IPS-NIHi7 (cell line): ENCODE data around the gene RBM20.

Source experiments
- DNase-seq: peaks from one replicate; pipeline ENCODE4 v3.0.0; 2012; ENCODE audit warnings: mixed read lengths; ENCODE audit errors: extremely low spot score

Gene RBM20

DNA sequence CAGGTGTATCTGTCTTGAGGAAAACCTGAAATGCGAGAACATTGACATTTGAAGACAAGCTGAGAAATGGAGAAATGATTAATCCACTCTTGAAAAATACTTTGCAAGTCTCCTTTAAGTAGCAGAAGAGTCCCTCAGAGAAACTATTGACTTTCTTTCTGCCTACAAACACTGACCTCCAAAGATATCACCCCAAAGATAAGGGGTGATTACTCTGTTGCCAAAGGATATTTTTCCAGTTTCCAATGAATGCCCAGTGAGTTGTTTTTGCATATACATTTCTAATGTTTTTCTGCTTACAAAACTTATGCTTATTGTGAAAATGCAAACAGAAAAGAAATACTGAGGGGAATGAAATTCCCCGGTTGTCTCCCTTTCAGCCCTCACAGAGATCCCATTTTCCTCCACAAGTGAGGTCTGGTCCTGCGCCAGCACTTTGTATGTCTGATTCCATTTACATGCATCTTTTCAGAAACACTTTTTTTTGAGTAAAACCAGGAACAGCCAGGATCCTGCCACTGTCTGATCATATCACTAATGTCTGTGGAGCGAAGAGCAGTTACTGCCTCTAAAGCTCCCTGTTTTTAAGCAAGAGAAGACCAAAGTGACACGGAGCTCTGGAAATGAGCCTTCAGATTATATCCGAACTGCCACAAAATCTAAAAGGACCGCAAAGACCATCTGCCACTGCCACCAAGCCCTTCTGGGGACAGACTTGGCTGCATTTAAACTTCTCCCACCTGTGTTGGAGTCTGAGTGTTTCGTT, 144.7 kb downstream of the RBM20 start:
- no peak for DNase-seq

- no peak for DNase-seq
These were observed 145.7 kb downstream of the RBM20 start for GRCh38 chr10:110789604-110790433.

DNA sequence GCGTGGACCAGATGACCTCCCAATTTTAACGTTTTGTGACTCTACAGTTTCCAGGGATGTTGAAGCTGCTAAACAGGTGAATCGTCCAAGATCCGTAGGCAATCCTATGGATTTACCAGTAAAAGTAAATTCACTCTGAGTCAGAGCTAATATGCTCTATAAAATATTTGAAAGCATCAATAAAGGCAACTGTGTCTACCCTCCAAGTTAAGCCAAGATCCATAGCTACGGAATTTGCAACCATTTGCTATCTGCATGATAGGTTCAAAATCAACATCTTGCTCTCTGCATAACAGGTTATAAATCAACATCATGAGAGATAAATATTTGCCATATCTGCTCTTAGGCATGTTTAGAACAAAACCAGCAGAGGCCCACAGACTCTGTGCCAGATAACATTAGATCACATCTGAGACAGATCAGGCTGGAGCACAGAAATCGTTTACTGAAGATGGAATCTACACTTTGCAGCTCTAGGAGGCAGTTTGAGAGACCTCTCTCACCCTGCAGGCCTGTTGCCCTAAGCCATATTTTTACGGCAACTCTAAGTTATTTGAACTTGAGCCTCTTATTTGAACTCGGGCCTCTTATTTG, 146.9 kb downstream of the RBM20 start:
- no peak for DNase-seq

DNA sequence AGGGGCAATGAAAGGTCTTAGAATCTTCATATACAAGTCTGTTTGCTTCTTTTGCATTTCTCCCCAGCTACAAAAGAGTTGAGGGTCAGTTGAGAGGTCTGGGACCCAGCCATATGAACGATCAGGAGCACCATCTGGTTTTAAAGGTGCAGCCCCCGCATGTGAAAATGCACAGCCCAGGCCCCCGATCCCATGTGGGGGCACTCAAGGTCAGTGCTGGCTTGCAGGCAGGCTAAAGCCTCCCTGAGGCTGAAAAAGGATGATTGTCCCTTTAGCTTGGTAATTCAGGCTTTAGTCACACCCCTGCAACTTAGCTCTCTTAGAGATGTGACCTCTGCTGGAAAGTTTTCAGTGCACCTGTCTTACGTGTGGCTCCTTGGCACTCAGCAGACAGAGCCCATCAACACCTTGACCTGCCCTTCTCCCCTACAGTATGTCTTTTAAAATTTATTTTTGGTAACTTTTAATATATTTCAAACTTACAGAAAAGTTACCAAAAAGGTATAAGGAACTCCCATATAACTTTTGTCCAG, 147.5 kb downstream of the RBM20 start:
- no peak for DNase-seq

DNA sequence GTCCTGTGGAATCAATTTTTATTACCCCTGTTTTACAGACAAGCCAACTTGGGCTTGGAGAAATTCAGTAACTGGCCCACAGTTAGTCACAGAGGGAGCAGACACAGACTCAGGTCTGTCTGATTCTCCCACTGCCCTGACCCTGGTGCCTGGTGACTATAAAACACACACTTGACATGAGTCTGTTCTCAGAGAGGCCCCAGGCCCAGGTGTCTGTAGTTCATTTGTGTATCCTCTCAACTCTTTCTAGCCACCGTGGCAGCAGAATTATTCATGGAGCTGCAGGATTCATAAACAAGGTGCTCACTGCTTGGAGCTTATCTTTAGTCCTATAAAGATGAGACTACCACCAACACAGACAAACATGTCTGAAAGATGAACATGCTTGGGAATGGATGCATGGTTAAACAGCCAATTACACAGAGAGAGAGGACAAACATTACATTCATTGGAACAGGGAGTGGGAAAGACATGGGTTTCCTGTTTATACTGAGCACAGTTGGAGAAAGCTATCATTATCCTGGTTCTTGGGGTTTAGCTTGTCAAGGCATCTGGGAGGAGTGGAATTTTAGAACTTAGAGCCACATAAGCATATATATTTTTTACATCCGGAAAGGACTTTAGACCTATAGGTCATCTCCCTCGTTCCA, 148.5 kb downstream of the RBM20 start:
- DNase-seq = no peak

DNA sequence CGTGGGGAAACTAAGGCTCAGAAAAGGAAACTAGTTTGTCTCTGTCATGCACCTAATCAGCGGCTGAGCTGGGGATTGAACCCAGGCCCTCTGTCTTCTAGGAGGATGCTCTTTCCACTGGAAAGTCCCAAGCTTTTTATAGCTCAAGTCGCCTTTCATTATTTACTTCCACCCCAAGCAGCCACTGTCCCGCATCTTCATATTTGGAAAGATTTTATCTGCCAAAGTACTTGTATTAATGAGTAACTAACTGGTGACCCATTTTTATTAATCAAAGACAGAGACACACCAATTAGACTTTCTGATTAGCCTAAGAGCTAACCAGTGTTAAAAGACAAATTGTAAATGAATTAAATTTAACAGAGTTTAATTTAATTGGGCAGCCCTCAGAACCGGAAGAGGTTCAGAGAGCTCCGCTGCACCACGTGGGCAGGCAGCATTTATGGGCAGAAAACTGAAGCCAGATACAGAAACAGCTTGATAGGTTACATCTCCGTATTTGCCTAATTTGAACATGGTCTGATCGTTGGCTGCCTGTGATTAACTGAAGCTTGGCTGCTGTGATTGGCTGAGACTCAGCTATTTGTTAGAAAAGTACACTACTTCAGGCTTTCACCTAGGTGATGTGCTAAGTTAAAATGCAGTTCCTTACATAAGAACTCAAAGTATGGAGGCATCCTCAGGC, 149.1 kb downstream of the RBM20 start:
- no peak for DNase-seq

- no peak for DNase-seq
These were observed 149.8 kb downstream of the RBM20 start for GRCh38 chr10:110793886-110794285.

DNA sequence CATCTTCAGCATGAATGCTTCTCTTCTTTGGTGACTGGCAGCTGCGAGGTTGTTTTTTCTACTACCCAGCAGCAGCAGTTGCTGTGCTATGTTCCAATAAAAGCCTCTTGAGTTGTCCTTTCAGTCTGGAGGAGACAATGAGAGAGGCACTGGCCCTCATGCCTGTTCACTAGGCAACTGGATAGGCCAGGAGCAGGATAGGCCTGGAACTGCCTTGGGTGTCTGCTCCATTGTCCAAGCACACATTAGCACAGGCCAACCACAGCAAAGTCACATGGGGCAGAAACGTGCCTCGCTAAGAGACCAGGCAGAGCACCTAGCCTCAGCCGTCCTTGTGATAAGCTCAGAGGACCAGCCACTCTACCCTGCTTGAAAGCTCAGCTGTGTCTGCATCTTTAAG, 150.7 kb downstream of the RBM20 start:
- DNase-seq = no peak

GRCh38 chr10:110797416-110797815, 153.3 kb downstream of the RBM20 start:
- DNase-seq = no peak

- DNase-seq = no peak
These were observed 154.2 kb downstream of the RBM20 start for GRCh38 chr10:110798340-110798739.

DNA sequence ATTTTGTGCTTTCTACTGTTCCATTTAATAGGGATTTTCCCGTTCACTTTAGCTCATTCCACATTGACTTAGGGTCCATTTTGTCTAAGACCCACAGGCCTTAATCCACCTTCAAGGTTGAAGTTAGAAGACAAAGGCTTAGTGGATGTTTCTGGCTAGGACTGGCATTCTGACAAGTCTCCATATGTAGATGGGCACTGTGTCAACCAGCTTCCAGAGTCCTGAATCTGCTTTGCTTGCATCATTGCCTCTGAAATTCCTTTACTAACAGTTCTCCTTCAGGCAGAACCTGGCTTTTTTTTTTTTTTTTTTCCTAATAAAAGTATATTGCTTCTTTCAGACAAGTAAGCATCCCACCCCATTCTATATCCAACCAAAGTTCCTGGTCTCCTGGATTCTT, 158.0 kb downstream of the RBM20 start:
- no peak for DNase-seq

DNA sequence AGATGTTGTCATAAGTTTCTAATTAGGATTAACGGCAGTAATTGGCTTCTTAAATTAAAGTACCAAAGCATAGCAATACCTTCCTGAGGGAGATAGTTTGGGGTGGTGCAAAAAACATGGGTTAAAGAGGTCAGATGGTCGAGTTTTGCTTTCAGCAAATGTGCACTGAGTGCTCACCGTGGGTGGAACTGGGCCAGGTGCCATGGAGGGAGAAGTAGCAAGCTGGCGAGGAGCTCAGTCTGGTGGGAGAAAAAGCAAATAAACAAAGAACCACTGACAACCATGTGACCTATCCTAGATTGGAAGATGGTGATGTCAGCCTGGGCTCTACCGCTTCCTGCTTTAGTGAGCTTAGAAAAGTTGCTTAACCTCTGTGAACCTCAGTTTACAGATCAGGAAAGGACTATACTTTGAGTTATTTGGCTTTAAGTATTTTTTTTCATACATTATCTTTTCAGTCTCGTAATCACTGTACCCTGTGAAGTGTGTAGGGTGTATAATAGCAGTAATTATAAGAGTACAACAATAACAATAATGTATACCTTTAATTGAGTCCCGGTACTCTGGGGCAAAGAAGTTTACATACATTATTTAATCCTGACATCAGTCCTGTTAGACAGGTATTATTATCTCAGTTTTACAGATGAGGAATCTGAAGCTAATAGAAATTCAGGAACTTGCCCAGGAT, 158.6 kb downstream of the RBM20 start:
- DNase-seq = no peak

DNA sequence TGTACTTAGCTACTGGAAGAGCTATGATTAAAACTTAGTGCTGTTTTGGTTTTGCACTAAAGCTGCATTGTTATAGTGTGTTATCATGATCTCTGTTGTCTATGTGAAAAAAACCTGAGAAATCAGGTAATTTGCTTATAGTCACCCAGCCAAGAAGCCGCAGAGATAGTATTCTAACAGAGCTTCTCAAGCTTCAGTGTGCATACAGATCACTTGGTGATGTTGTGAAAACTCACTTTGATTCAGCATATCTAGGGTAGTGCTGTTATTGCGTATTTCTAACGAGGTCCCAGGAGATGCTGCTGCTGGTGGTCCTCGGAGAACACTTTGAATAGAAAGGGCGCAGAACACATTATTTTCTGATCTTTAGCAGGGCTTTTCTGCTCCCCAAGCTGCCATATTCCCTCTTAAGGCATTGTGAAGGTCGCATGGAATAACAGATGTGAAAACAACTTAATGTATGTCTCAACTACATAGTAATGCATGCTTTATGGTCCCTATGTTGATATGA, 159.2 kb downstream of the RBM20 start:
- DNase-seq = no peak

DNA sequence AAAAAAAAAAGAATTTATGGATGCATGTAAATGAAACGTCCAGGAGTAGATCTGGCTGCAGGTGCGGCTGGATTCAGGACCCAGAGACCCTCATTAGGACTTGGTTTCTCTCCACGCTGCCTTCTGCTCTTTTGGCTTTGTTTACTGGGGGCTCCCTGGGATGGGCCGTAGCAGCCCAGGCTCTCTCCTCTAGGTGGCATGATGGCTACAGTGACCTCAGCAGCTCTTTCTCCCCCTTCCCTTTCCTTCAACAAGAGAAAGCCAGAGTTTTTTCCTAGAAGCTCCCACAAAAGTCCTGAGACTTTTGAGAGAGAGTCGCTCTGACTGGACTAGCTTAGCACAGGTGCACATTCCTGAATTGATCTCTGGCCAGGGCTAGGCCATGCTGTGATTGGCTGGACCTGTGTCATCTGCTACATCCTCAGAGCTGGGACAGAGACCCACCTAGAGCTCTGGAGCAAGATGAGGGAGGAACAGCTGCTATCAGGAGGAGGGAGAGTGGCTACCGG, 159.7 kb downstream of the RBM20 start:
- peak; percentile 79 for DNase-seq

DNA sequence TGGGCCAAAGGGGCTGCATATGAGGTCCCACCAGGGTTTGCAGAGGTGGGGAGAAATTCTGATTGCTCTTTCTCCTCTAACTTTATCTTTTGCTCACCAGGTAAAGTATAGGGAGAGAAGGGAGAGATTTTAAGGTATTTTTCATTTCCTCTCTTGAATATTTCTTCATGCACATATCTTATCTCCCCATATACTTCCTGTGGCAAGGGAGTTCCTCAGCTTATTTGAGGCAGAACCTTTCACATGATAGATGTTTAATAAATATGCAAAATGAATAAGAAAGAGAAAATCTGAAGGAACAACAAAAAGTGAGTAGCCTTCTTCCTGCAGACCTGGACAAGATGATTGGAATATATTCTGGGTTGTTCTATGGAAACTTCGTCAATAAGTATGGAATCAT, 160.2 kb downstream of the RBM20 start:
- DNase-seq = no peak

DNA sequence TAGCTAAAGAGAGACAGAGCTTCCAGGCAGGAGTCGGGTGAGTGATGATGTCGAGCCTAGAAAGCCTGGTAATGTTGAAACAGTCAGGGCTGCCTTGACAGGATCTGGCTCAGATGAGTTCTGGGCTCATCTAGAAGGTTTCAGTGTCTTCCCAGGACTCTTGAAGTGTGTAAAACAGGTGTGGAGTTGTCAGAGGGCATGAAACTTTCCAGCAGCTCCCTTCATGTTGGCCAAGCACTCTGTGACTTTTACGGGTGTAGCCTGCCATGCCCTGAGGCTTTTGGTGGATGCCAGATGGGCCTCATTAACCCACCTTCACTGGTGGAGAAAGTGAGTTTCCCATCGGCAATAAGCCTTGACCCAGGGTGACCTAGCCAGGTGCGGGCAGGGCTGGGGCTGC, 161.2 kb downstream of the RBM20 start:
- no peak for DNase-seq

DNA sequence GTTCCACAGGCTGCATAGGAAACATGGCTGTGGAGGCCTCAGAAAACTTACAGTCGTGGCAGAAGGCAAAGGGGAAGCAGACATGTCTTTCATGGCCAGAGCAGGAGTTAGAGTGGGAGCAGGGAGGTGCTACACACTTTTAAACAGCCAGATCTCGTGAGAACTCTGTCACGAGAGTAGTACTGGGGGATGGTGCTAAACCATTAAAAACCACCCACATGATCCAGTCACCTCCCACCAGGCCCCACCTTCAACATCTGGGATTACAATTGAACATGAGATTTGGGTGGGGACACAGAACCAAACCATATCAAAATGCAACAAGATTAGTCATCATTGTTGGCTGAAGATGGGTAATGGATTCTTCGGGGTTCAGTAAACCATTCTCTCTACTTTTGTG, 162.2 kb downstream of the RBM20 start:
- DNase-seq = no peak

DNA sequence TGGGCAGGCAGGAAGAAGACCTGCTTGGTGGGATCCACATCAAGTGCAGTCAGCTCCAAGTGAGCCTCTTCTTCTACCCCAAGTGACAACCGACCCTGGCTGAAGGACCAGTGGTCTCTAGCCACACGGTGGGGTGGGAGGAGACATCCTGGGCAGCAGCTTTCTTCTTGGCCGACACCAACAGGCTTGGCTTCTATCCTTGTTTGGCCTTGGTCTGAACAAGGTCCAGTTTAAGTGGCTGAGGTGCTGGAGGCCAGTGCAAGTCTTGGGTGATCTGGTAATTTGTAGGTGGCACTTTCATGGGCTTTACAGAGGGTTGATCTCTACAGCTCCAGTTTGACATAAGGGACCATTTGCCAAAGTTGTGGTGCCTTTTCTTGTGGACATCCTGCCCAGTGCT, 164.0 kb downstream of the RBM20 start:
- no peak for DNase-seq

- DNase-seq = no peak
These were observed 164.5 kb downstream of the RBM20 start for GRCh38 chr10:110808615-110809014.

GRCh38 chr10:110810625-110811024, 166.5 kb downstream of the RBM20 start:
- no peak for DNase-seq
